Spinal cord (tissue), 10 donors: ENCODE measurements around the gene CREB5. TPM values are rescaled to one million over a fixed set of nuclear protein-coding genes. Genes with fewer than 3 reads are reported as not detected.

Experiments used
- DNase-seq, 6 donors: peaks; one replicate each; pipeline versions ENCODE4 v3.0.0 to v3.0.0-alpha.2; 2013 to 2015; ENCODE audit warnings: low spot score in 6 of 6, low read depth in 4 of 6
- H3K27ac ChIP-seq: one replicate; pipeline ENCODE4 v1.5.1; 2013; ENCODE audit warnings: low read depth, low read length, control low read depth
- H3K27me3 ChIP-seq: one replicate; pipeline ENCODE4 v1.6.1; 2013; ENCODE audit warnings: low read length; ENCODE audit not compliant: control insufficient read depth, insufficient read depth
- H3K36me3 ChIP-seq: one replicate; pipeline ENCODE4 v1.6.1; 2013; ENCODE audit warnings: low read length; ENCODE audit not compliant: control insufficient read depth, insufficient read depth
- H3K4me1 ChIP-seq: one replicate; pipeline ENCODE4 v1.6.1; 2013; ENCODE audit warnings: low read length; ENCODE audit not compliant: control insufficient read depth, insufficient read depth
- H3K4me3 ChIP-seq: one replicate; pipeline ENCODE4 v1.5.1; 2013; ENCODE audit warnings: low read depth, low read length, control low read depth
- H3K9me3 ChIP-seq: one replicate; pipeline ENCODE4 v1.6.1; 2013; ENCODE audit warnings: low read length; ENCODE audit not compliant: control insufficient read depth, insufficient read depth
- WGBS: methylation state at CpG from one replicate; pipeline ENCODE4 v1.1.5; 2013; ENCODE audit warnings: missing lambda C conversion rate; ENCODE audit not compliant: insufficient coverage; 5-methylcytosine and 5-hydroxymethylcytosine counted together
- polyA plus RNA-seq, 2 donors: library from polyadenylated mRNA; unstranded; fragments of 120-200 nt; gene quantifications; one replicate each; pipeline ENCODE4 v1.2.1, GENCODE V29; 2013; ENCODE audit not compliant: insufficient read length in 2 of 2
- total RNA-seq, 2 donors: library from RNA; depleted of rRNA in 1 of 2; stranded (reverse); fragments of 120-200 nt in 1 of 2; fragments of >200 nt in 1 of 2; gene quantifications; one replicate each; pipeline versions ENCODE4 v1.2.3 to v1.2.4, GENCODE V29; 2013 to 2014
- donor health status: healthy.

CREB5 gene
- total and polyA plus RNA-seq, 4 donors, result 15.3 to 34.3 (median 17.0) TPM

- no peak overlapping the region for H3K27ac ChIP-seq
- no peaks in the 10 kb centered on the region for H3K27me3 ChIP-seq
- no peaks in the 10 kb centered on the region for H3K4me1 ChIP-seq
- H3K4me3 ChIP-seq, result no peak overlapping the region
- no CpG with 5 or more reads among the region's 2 CpGs for WGBS
- H3K36me3 ChIP-seq, result no peaks in the 10 kb centered on the region
- DNase-seq, result no peak
- H3K9me3 ChIP-seq, result peaks cover 8% of the 10 kb centered on the region
Measured at GRCh38 chr7:28660132-28660531, 247.8 kb downstream of the CREB5 start.

GRCh38 chr7:28661826-28662595, 249.7 kb downstream of the CREB5 start:
- no peak for DNase-seq
- no peak overlapping the region for H3K27ac ChIP-seq
- 90% methylated on average over 8 of the region's 12 CpGs for WGBS
- no peak overlapping the region for H3K4me3 ChIP-seq
- no peaks in the 10 kb centered on the region for H3K36me3 ChIP-seq
- peaks cover 8% of the 10 kb centered on the region for H3K9me3 ChIP-seq
- no peaks in the 10 kb centered on the region for H3K27me3 ChIP-seq
- H3K4me1 ChIP-seq, result no peaks in the 10 kb centered on the region

DNA sequence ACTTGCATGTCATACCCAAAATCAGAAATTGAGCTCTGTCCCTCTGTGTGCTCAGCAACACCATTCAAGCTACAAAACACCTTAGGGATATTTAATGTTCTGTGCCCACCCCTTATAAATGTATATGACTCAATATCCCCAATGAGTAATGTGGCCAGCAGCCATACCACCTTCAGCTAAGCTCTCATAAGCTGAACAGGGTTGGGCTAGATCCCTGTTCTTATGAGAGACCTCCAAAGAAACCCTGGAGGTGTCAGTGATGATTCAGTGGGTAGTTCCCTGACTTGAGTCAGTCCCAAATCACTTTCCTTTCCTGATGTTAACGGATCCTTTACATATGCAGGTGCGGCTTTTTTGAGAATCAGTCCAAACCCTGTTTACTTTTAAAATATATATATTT, 253.8 kb downstream of the CREB5 start:
- no CpG with 5 or more reads among the region's 2 CpGs for WGBS
- no peaks in the 10 kb centered on the region for H3K9me3 ChIP-seq
- no peaks in the 10 kb centered on the region for H3K36me3 ChIP-seq
- H3K4me1 ChIP-seq, result no peaks in the 10 kb centered on the region
- H3K4me3 ChIP-seq, result no peak overlapping the region
- no peak for DNase-seq
- no peaks in the 10 kb centered on the region for H3K27me3 ChIP-seq
- no peak overlapping the region for H3K27ac ChIP-seq

GRCh38 chr7:28668085-28668484, 255.8 kb downstream of the CREB5 start:
- no peaks in the 10 kb centered on the region for H3K27me3 ChIP-seq
- H3K27ac ChIP-seq, result no peak overlapping the region
- H3K9me3 ChIP-seq, result no peaks in the 10 kb centered on the region
- no peaks in the 10 kb centered on the region for H3K4me1 ChIP-seq
- DNase-seq, result no peak
- no CpG with 5 or more reads among the region's 2 CpGs for WGBS
- no peak overlapping the region for H3K4me3 ChIP-seq
- no peaks in the 10 kb centered on the region for H3K36me3 ChIP-seq

DNA sequence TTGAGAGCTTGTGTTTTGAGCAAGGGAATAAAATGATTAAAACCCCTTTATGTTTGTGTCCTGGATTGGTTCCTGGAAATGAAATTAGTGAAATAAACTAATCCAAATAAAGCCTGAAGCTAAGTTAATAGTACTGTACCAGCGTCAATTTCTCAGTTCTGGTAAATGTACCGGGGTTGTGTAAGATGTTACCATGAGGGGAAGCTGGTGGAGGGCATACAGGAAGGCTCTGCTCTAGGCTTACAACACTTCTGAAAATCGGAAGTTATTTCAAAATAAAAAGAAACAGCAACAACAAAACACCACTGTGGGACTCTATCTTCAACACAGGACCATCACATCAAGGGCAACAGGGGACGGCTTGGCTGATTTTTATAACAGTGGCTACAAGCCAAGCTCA, 257.0 kb downstream of the CREB5 start:
- DNase-seq, result peak in 1 of 6 donors; percentile 46
- WGBS, result no CpG with 5 or more reads among the region's 4 CpGs
- no peaks in the 10 kb centered on the region for H3K27me3 ChIP-seq
- H3K27ac ChIP-seq, result no peak overlapping the region
- no peaks in the 10 kb centered on the region for H3K4me1 ChIP-seq
- H3K36me3 ChIP-seq, result no peaks in the 10 kb centered on the region
- H3K9me3 ChIP-seq, result no peaks in the 10 kb centered on the region
- no peak overlapping the region for H3K4me3 ChIP-seq

DNA sequence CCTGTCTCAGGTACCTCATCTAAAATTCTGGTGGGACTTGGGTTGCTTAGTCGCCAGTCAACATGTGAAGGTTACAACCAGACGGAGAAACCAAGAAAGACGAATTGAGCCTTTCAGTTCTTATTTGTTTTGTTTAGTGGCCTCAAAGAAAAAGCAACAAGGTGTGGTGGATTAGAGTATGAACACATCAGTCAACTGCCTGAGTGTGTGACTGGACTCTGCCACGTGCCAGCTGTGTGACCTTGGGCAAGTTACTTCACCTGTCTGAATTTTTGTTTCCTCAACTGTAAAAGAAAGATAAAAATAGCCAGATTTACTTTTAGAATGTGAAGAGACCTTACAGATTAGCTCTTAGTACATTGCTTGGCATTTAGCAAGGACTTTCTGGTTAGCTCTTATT, 259.2 kb downstream of the CREB5 start:
- WGBS, result 85% methylated on average over 4 of the region's 4 CpGs
- H3K36me3 ChIP-seq, result no peaks in the 10 kb centered on the region
- H3K27ac ChIP-seq, result no peak overlapping the region
- no peak overlapping the region for H3K4me3 ChIP-seq
- no peak for DNase-seq
- H3K4me1 ChIP-seq, result no peaks in the 10 kb centered on the region
- H3K27me3 ChIP-seq, result no peaks in the 10 kb centered on the region
- H3K9me3 ChIP-seq, result no peaks in the 10 kb centered on the region

- H3K9me3 ChIP-seq, result no peaks in the 10 kb centered on the region
- no peaks in the 10 kb centered on the region for H3K27me3 ChIP-seq
- 36% methylated on average over 3 of the region's 3 CpGs for WGBS
- H3K27ac ChIP-seq, result no peak overlapping the region
- no peak overlapping the region for H3K4me3 ChIP-seq
- no peaks in the 10 kb centered on the region for H3K4me1 ChIP-seq
- no peaks in the 10 kb centered on the region for H3K36me3 ChIP-seq
- DNase-seq, result peak in 2 of 6 donors; percentile 54 to 60
Measured at GRCh38 chr7:28672397-28672797, 260.1 kb downstream of the CREB5 start.

DNA sequence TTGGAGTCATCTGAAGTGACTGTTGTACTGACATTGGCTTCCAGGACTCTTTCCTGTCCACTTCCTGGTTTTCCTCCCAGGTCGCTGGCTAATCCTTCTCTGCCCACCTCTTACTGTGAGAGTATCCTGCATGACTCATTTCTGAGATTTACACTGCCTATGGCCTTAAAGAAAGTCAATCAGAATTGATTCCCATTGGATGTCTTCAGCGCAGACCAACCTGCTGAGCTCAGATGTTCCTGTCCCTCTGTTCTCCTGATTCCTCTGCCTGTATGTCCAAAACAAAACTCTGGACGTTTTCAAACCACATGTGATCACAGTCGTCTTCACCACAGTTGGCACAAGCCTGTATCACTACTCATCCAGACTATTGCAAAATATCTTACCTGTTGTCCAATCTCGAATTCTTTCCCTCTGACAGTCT, 262.1 kb downstream of the CREB5 start:
- WGBS, result 92% methylated on average over 5 of the region's 5 CpGs

DNA sequence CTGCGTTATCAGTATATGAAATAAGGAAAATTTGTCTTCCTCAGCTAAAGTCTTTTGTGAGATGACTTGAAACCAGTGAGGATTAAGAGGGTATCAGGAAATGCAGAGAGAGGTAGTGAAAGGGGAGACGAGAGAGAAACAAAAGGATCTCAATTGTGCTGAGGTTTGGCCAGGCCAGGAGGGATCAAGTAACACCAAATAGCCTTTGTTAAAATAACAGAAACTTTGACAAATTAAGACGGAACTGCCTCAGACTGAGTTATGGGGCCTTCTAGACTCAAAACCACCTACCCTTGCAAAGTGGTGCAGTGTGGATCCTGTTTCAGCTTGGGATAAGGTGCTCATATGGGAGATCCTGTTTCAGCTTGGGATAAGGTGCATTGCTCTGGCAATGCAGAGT, 263.1 kb downstream of the CREB5 start:
- WGBS, result 100% methylated on average over 1 of the region's 3 CpGs
- no peak for DNase-seq
- no peak overlapping the region for H3K27ac ChIP-seq
- no peaks in the 10 kb centered on the region for H3K4me1 ChIP-seq
- H3K4me3 ChIP-seq, result no peak overlapping the region
- H3K27me3 ChIP-seq, result no peaks in the 10 kb centered on the region
- no peaks in the 10 kb centered on the region for H3K9me3 ChIP-seq
- H3K36me3 ChIP-seq, result no peaks in the 10 kb centered on the region

More for the DNA sequence above, 262.1 kb downstream of the CREB5 start:
- Histone ChIP-seq H3K36me3 (no peaks in the 10 kb centered on the region), H3K4me3 (no peak overlapping the region), H3K4me1 (no peaks in the 10 kb centered on the region), H3K9me3 (no peaks in the 10 kb centered on the region), H3K27ac (no peak overlapping the region), H3K27me3 (no peaks in the 10 kb centered on the region)
- no peak for DNase-seq

- Histone ChIP-seq H3K36me3 (no peaks in the 10 kb centered on the region), H3K27ac (no peak overlapping the region), H3K4me1 (no peaks in the 10 kb centered on the region), H3K4me3 (no peak overlapping the region), H3K27me3 (no peaks in the 10 kb centered on the region), H3K9me3 (no peaks in the 10 kb centered on the region)
- no peak for DNase-seq
- 95% methylated on average over 3 of the region's 3 CpGs for WGBS
Measured at GRCh38 chr7:28677668-28678067, 265.4 kb downstream of the CREB5 start.
